AG20443 (cell line): Measurements from ENCODE around the gene DHRS2.
A peak's percentile ranks its signal among the peaks of the same experiment; 100 is the strongest.
"Not testable (repeated sequence)": the region's sequence is repeated elsewhere in the genome, so short reads cannot be mapped to it uniquely, and the experiment has no call there.

ENCODE experiments used
- DNase-seq: peaks from one replicate; pipeline ENCODE4 v3.0.0; 2012; ENCODE audit warnings: low spot score, mixed read lengths

The DHRS2 gene

GRCh38 chr14:23633160-23633701, 2.9 kb upstream of the DHRS2 start:
- DNase-seq = no peak

GRCh38 chr14:23634698-23635412, 1.3 kb upstream of the DHRS2 start:
- DNase-seq = not testable (repeated sequence)

DNA sequence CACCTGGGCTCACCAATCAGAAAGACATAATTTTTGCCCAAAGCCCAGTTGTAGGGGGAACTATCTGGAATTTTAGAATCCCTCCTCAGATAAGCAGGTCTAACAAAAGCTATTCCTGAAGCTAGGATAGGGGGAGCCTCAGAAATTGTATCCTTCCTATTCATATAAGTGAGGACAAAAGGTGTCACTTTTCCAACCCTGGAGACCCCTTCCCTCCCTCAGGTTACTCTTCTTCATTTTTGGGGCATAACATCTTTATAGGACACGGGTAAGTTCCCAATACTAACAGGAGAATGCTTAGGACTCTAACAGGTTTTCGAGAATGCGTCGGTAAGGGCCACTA, 1.1 kb downstream of the DHRS2 start:
- DNase-seq = not testable (repeated sequence)

- DNase-seq = not testable (repeated sequence)
These were observed 1.7 kb downstream of the DHRS2 start for GRCh38 chr14:23637655-23638413.

- no peak for DNase-seq
These were observed 2.4 kb downstream of the DHRS2 start for GRCh38 chr14:23638414-23639047.

DNA sequence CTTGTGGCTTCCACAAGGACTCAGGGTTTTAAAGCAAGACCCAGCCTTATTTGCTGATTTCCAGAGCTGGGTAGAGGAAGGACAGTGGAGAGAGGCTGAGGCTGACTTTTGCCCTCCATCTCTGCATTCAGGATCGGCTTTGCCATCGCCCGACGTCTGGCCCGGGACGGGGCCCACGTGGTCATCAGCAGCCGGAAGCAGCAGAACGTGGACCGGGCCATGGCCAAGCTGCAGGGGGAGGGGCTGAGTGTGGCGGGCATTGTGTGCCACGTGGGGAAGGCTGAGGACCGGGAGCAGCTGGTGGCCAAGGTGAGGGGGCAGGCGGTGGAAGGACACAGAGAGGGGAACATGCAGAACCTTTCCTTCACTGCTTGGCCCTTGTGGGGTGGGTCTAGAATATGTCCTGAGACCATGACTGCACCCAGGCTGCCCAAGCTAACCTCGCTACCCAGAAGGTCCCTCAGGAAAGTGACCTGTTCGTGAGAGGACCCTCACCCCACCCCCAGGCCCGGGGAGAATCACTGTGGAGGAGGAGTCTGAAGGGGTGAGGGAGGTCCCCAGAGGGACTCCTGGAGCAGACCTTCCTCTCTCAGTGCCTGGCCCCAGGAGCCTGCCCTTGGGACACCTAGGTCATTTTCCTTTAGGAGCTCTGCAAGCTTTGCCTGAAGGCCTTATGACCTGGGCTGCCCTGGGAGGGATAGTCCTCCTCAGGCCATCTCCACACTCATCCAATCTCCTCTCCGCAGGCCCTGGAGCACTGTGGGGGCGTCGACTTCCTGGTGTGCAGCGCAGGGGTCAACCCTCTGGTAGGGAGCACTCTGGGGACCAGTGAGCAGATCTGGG, 3.1 kb downstream of the DHRS2 start:
- DNase-seq = no peak

DNA sequence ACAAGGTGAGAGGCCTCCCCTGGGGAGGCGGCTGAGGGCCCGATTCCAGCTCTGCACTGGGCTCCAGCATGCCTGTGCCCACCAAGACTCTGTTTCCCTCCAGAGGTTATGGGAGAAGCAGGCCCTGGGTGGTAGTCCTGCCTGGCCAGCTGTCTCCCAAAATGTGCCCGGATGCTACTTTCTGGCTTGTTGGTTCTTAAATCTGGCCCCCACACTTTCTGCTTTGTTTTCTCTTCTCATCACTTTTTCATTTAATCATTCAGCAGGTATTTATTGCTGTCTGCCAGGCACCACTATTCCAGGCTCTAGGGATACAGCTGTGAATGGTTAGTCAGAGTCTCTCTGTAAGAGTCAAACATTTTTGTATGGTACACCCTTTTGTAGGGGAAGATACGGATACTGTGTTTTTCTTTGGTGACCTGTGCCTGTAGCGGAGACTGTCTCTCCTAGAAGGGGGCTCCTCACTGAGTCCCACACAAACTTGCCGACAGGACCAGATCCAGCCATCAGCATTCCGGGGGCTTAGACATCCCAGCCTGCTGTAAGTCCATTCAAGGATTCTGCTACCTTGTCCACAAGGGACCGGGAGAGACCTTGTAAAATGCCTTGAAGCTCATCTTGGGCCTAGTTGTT, 3.8 kb downstream of the DHRS2 start:
- DNase-seq = peak; percentile 11

DNA sequence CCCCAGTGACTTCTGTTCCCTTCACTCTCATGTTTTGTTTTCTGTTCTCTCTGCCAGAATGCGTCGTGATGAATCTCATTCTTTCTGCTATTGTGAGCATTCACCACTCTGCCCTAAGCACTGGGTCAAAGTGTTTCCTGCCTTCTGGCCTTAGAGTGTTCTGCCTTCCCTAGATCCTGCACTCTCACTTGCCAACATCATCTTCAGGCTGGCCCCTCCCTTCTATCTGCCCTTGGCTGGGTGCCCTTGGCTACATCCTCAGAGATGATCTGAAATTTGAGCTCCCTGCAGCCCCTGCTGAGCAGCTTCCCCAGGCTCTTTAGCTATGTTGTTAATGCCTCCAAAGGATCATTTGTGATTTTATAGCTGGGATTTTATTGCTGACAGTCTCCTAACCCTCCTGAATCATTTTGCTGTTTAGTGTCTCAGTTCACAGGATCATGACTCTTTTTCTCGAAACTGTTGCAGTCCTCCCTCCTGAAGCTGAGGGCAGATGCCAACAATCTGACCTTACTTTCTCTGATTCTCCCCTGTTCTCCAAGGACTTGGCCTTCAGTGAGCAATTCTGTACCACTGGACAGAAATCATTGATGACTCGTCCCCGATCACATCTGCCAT, 4.5 kb downstream of the DHRS2 start:
- DNase-seq = peak; percentile 72

DNA sequence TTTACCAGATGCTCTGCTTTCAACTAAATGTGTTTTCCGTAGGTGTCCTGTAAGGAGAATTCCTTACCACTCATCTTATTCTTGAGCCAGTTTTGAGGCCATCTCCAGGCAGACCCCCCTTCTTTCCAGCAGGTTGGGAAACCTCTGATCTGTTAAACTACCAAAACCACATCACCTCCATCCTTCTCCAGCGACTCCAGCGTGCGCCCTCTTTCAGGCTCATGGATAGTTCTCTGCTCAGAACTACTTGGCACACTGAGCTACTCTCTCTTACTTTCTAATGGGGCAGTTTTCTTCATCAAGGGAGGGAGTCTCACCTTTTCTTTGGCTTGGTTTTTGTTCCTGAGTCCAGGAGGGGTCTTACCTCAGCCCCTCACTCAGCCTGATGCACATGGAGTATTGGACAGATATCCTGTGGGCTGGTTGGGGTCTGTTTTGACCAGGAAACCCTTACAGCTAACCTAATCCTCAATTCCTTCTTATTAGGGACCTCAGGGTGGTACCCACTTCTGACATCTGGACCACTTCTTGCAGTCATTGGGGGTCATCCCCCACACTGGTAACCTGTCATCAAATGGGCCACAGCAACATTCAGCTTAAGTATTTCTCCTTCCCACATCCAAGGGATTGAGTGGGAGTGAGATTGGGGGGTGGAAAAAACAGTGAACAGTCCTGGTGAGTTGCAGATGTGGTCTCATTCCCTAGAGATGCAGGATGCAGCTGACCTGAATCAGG, 5.2 kb downstream of the DHRS2 start:
- DNase-seq = no peak

GRCh38 chr14:23641915-23642588, 5.9 kb downstream of the DHRS2 start:
- DNase-seq = no peak

DNA sequence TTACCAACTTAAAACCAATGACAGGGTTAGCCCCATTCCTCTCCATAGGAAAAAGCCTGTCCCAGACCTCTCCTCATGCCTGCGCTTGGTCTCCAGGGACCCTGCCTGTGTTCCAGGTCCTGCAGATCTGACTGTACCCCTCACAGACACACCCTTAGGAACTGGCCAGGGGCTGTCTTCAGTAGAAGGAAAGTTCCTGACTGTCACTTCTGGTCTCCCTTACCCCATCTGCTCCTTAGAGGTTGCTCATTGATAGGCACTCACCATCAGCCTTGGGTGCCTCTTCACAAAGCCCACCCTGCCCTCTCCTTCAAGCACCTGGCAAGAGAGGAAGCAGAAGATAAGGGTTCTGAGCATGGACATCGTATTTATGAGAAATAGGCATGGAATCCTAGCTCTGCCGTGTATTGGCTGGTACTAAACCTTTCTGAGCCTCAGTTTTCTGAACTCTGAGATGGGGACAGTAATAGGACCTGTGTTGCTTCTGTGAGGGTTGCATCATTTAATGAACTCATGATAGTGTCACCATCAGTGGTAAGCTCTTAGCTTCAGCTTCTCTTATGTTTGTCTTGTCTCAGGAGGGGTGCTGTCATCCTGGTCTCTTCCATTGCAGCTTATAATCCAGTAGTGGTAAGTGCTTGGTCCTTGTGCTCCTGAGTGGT, 7.5 kb downstream of the DHRS2 start:
- no peak for DNase-seq

DNA sequence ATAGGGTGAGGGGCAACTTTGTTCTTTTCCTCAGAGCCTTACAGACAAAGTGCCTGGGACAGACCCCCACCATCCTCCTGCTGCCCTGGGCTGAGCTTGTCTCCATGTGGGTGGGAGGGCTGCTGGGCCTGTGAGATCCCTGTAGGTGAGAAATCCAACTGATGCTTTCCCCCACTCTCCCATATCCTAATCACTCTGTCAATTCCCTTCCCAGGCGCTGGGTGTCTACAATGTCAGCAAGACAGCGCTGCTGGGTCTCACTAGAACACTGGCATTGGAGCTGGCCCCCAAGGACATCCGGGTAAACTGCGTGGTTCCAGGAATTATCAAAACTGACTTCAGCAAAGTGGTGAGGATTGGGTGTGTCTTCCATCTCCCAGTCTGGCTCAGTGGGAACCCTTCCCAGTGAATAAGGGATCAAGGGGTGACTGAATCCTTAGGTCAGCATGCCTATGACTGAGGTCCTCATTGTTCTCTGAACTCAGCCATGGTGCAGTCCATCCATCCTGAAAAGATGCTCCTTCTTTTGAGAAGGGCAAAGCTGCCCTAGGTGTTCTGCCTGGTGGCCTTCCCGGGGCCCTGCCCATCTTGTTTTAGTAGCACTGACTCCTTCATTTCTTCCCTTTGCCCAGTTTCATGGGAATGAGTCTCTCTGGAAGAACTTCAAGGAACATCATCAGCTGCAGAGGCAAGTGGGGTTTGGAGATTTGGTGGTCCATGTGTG, 8.2 kb downstream of the DHRS2 start:
- DNase-seq = no peak

GRCh38 chr14:23644919-23645336, 8.8 kb downstream of the DHRS2 start:
- no peak for DNase-seq

GRCh38 chr14:23645504-23645811, 9.3 kb downstream of the DHRS2 start:
- DNase-seq = no peak

- DNase-seq = no peak
These were observed 9.9 kb downstream of the DHRS2 start for GRCh38 chr14:23645812-23646647.

DNA sequence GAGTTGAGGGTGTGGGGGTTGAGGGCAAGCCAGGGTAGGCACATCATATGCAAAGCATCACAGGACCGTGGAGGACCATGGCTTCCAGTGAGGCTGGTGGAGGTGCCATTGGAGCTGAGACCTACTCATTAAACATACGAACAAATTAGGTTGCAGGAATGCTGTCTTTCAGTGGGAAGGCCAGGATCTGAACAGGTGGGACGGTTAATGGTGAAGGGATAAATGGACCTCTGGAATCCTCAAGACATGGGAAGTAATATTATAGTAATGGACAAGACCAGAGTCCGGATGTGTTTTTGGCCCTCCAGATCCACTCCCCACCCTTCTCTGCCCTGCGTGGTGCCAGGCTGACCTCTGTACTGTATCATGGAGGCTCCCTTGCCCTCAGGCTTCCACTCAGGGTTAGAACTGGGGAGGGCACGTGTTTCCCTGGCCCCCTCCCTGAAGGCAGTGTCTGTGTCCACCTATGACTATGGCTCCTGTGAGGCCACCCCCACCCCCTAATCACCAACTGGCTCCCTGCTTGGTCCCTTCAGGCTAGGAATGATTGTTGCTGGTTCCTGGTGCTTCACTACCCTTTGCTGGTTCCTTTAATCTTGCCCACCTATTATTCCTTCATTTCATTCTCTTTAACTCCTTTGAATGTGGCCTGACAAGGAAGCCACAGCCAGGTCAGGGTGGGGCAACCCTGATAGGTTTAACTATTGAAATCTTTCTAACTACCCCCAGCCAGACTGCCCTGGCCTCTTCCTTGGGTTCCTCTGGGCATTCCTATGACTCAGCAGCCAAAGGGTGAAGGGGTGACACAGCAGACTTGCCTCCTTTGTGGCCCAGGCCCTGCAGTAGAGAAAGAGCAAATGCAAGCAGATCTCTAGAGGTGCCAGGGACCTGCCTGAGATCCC, 10.7 kb downstream of the DHRS2 start:
- DNase-seq = no peak

DNA sequence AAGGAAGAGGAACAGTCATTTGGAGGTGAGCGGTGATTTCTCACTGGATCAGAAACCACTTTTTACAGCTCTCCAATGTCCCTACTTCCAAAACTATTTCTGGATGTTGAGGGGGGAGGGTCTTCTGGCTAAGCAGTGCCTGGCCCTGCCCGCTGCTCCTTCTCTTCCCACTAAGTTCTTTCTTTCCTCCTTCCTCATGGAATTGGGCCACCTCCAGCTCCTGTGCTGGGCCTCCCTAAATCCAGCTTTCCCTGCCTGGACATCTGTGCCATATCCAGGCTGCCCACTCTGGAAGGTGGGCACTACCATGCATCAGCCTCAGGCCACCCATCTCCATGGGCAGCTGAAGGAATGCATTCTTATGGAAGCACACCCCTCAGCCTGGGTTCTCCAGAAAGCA, 11.5 kb downstream of the DHRS2 start:
- DNase-seq = no peak
